GM10266 (cell line): Measurements from ENCODE around the gene NCF2.

ENCODE experiments used
- DNase-seq: peaks from one replicate; pipeline ENCODE4 v3.0.0; 2012; ENCODE audit errors: extremely low spot score
- TF ChIP-seq, protein P1 (sequence below): IDR thresholded peaks from 2 replicates; pipeline ENCODE4 v1.5.1; 2012; ENCODE audit warnings: mild to moderate bottlenecking, low read depth; ENCODE audit not compliant: control insufficient read depth, insufficient read depth; ENCODE audit errors: missing control alignments

The NCF2 gene, protein sequence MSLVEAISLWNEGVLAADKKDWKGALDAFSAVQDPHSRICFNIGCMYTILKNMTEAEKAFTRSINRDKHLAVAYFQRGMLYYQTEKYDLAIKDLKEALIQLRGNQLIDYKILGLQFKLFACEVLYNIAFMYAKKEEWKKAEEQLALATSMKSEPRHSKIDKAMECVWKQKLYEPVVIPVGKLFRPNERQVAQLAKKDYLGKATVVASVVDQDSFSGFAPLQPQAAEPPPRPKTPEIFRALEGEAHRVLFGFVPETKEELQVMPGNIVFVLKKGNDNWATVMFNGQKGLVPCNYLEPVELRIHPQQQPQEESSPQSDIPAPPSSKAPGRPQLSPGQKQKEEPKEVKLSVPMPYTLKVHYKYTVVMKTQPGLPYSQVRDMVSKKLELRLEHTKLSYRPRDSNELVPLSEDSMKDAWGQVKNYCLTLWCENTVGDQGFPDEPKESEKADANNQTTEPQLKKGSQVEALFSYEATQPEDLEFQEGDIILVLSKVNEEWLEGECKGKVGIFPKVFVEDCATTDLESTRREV

DNA sequence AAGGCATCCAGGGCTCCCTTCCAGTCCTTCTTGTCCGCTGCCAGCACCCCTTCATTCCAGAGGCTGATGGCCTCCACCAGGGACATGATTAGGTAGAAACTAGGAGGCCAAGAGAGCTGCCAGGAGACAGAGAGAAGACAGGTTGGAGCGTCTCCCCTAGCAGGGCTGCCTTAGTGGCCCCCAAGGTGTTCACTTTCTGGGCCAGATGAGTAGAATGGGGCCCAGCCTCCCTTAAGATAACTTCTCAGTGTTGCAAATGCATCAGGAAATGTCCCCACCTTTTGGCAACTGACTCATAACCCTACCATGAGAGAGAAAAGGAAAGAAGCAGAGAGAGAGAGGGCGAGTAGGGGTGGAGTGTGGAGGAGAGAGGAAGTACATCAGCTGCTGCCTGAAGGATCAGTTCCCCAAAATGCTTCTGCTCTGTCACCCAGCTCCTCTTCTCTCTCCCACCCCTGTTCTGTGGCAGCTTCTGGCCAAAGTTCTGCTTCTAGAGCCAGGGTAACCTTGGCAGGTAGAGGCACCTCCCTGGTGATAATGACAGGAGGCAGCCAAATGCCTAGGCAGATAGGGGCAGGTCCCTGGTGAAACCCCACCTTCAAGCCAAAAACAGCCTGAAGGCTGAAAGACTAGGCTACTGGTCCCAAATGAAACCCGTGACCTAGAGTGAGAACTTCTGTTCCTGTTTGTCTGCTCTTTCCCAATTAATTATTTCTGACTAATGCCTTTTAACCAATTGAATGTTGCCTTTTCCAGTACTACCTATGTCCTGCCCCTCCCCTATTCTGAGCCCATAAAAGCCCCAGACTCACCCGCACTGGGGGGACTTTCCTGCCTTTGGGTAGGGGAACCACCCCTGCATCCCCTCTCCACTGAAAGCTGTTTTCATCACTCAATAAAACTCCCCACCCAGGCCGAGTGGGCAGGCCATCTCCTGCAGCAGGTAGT is at the start of gene NCF2:
TSS of gene NCF2 (minus strand) at position 216 of the 948 bp plus-strand sequence. CDS start at position 86, 130 bp downstream.
- TF ChIP-seq, protein P1, sequence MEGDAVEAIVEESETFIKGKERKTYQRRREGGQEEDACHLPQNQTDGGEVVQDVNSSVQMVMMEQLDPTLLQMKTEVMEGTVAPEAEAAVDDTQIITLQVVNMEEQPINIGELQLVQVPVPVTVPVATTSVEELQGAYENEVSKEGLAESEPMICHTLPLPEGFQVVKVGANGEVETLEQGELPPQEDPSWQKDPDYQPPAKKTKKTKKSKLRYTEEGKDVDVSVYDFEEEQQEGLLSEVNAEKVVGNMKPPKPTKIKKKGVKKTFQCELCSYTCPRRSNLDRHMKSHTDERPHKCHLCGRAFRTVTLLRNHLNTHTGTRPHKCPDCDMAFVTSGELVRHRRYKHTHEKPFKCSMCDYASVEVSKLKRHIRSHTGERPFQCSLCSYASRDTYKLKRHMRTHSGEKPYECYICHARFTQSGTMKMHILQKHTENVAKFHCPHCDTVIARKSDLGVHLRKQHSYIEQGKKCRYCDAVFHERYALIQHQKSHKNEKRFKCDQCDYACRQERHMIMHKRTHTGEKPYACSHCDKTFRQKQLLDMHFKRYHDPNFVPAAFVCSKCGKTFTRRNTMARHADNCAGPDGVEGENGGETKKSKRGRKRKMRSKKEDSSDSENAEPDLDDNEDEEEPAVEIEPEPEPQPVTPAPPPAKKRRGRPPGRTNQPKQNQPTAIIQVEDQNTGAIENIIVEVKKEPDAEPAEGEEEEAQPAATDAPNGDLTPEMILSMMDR, result no peak
- DNase-seq, result peak; percentile 78

GRCh38 chr1:183638649-183639387 is 48.6 kb upstream of the NCF2 start:
- no peak for DNase-seq

GRCh38 chr1:183636783-183637182 is 46.5 kb upstream of the NCF2 start:
- DNase-seq, result no peak
- TF ChIP-seq, protein P1, result no peak

More at GRCh38 chr1:183638649-183639387, 48.6 kb upstream of the NCF2 start:
- TF ChIP-seq, protein P1, result no peak

DNA sequence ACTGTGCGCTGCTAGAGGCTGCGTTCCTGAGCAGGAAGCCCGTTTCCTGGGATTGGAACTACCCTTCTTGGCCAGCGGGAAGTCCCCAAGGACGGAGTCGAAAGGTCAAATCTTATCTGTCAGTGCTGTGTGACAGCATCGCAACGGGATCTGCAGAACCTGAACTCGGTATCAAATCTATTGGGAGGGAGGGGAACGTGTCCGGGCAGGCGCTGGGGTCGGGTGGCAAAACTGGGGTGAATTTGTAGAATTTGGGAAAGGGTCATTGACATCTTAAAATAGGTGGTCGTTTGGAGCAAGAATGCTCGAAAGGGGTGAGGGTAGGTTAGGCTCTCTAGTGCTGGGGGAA is 46.0 kb upstream of the NCF2 start:
- TF ChIP-seq, protein P1, result no peak
- no peak for DNase-seq

DNA sequence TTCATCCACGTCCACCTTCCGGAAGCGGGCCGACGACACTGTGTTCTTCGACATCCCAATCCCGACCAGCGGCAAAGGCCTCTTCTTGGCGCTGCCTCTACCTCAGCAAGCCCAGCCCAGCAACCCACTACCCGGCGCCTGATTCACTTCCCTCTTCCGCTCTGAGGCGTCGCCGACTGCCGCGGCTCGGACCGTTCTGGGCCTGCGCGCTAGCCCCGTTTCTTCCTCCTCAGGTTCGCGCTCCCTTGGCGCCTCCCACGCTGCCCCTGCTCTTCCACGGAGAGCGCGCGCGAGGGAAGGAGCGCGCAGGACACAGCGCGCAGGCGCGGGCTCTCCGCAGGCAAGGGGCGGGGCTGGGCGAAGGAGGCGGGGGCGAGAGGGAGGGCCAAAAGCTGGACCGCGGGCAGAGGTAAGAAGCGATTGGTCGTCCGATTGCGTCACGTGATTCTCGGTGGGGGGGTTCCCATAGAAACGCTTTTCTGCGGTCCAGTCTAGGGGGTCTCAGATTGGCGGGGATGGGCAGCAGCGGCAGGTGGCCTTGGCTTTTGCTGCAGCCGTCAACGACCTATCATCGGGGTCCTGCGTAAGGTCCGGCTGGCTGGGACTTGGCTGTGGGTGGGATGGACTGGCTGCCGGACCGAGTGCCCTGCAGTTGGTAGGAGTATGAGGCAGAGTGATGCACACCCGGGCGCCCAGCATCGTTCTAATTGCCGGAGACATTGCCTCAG is 45.5 kb upstream of the NCF2 start, which contains the start of gene ARPC5:
TSS of gene ARPC5 (minus strand) at position 178 of the 728 bp plus-strand sequence. CDS start at position 54, 124 bp downstream.
- TF ChIP-seq, protein P1, result no peak
- peak; percentile 93 for DNase-seq

DNA sequence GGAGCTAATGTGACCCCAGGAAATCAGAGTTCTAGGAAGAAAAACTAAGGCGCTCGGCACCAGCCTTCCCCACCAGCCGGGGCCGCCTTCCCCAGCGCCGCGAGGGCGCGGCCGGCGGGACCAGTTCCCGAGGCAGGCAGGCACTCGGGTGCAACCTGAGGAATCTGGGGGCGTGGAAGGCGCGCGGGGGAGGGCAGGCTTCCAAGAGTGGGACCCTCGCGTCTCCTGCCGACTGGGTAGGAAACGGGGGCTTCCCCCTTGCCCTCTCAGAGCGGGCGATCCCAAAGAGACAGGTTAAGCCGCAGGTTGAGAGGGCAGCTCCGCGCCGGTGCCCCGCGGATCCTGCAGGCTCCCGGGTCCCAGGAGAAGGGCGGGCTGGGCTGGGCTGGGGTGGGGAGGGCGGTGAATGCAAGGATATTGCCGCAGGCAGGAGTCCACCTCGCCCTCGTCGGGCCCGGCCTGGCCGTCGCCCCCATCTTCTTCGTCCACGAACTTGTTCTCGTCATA is 44.9 kb upstream of the NCF2 start:
- TF ChIP-seq, protein P1, result no peak

More for the DNA sequence above, 44.9 kb upstream of the NCF2 start:
- no peak for DNase-seq
